H9 (cell line): Measurements from ENCODE around the gene MRAP2. TPM values are rescaled to one million over a fixed set of nuclear protein-coding genes. Genes with fewer than 3 reads are reported as not detected.

ENCODE experiments used
- DNase-seq: peaks from one replicate; pipeline ENCODE4 v3.0.0-alpha.2; 2017
- H2AFZ ChIP-seq: one replicate; pipeline ENCODE4 v1.6.1; 2013; ENCODE audit warnings: mild to moderate bottlenecking, low read length, control low read depth, moderate library complexity
- H2AK5ac ChIP-seq: 2 replicates; pipeline ENCODE4 v1.6.1; 2013; ENCODE audit warnings: low read length, control low read depth, mixed read lengths; ENCODE audit not compliant: insufficient read length
- H2BK120ac ChIP-seq: one replicate; pipeline ENCODE4 v1.6.1; 2013; ENCODE audit warnings: low read depth, mild to moderate bottlenecking, low read length, control low read depth, inconsistent platforms; ENCODE audit not compliant: poor library complexity, severe bottlenecking
- H2BK12ac ChIP-seq: 2 replicates; pipeline ENCODE4 v1.6.1; 2013; ENCODE audit warnings: low read length, control low read depth, mixed read lengths, low read depth; ENCODE audit not compliant: insufficient read length
- H2BK15ac ChIP-seq: 2 replicates; pipeline ENCODE4 v1.6.1; 2013; ENCODE audit warnings: low read depth, low read length, control low read depth
- H2BK20ac ChIP-seq: one replicate; pipeline ENCODE4 v1.6.1; 2013; ENCODE audit warnings: low read depth, mild to moderate bottlenecking, low read length, control low read depth, inconsistent platforms; ENCODE audit not compliant: poor library complexity, severe bottlenecking
- H2BK5ac ChIP-seq: 2 replicates; pipeline ENCODE4 v1.6.1; 2013; ENCODE audit warnings: low read length, control low read depth, mixed read lengths; ENCODE audit not compliant: insufficient read length
- H3K14ac ChIP-seq: 2 replicates; pipeline ENCODE4 v1.6.1; 2013; ENCODE audit warnings: low read length, control low read depth; ENCODE audit not compliant: insufficient read depth
- H3K18ac ChIP-seq: 2 replicates; pipeline ENCODE4 v1.6.1; 2013; ENCODE audit warnings: low read depth, mild to moderate bottlenecking, mixed read lengths, low read length, control low read depth; ENCODE audit not compliant: insufficient read length
- H3K23ac ChIP-seq: 2 replicates; pipeline ENCODE4 v1.6.1; 2013; ENCODE audit warnings: low read length, control low read depth, mixed read lengths, low read depth; ENCODE audit not compliant: insufficient read length
- H3K23me2 ChIP-seq: 2 replicates; pipeline ENCODE4 v1.6.1; 2013; ENCODE audit warnings: low read depth, mild to moderate bottlenecking, mixed read lengths, low read length, control low read depth; ENCODE audit not compliant: insufficient read length, poor library complexity, severe bottlenecking
- H3K27ac ChIP-seq: 2 replicates; pipeline ENCODE4 v1.5.1; 2013; ENCODE audit warnings: low read length, control low read depth, mixed read lengths, low read depth; ENCODE audit not compliant: insufficient read length
- H3K27me3 ChIP-seq: 2 replicates; pipeline ENCODE4 v1.6.1; 2013; ENCODE audit warnings: low read length, control low read depth, inconsistent platforms; ENCODE audit not compliant: insufficient read depth
- H3K4ac ChIP-seq: 2 replicates; pipeline ENCODE4 v1.6.1; 2013; ENCODE audit warnings: low read depth, mild to moderate bottlenecking, control low read depth, inconsistent platforms, low read length, moderate library complexity
- H3K4me1 ChIP-seq: 2 replicates; pipeline ENCODE4 v1.6.1; 2013; ENCODE audit warnings: low read length, control low read depth, inconsistent platforms; ENCODE audit not compliant: insufficient read depth
- H3K4me2 ChIP-seq: 2 replicates; pipeline ENCODE4 v1.6.1; 2013; ENCODE audit warnings: low read length, control low read depth, mixed read lengths; ENCODE audit not compliant: insufficient read length, insufficient read depth
- H3K56ac ChIP-seq: 2 replicates; pipeline ENCODE4 v1.6.1; 2013; ENCODE audit warnings: low read depth, mild to moderate bottlenecking, mixed read lengths, low read length, control low read depth; ENCODE audit not compliant: insufficient read length
- H3K79me1 ChIP-seq: 2 replicates; pipeline ENCODE4 v1.6.1; 2013; ENCODE audit warnings: low read depth, mild to moderate bottlenecking, moderate library complexity, low read length, control low read depth, inconsistent platforms; ENCODE audit not compliant: insufficient read depth, poor library complexity, severe bottlenecking
- H3K79me2 ChIP-seq: 2 replicates; pipeline ENCODE4 v1.6.1; 2013; ENCODE audit warnings: low read length, control low read depth, inconsistent platforms; ENCODE audit not compliant: insufficient read depth
- H3K9ac ChIP-seq: 2 replicates; pipeline ENCODE4 v1.6.1; 2013; ENCODE audit warnings: low read length, control low read depth, mixed read lengths; ENCODE audit not compliant: insufficient read length; ENCODE audit errors: extremely low read depth
- H3K9me3 ChIP-seq: one replicate; pipeline ENCODE4 v1.6.1; 2013; ENCODE audit warnings: low read depth, low read length, inconsistent platforms; ENCODE audit not compliant: control insufficient read depth
- H3T11ph ChIP-seq: one replicate; pipeline ENCODE4 v1.6.1; 2013; ENCODE audit warnings: mild to moderate bottlenecking, low read length, control low read depth, inconsistent platforms
- H4K20me1 ChIP-seq: one replicate; pipeline ENCODE4 v1.6.1; 2013; ENCODE audit not compliant: control insufficient read depth, insufficient read length, insufficient read depth
- H4K5ac ChIP-seq: 2 replicates; pipeline ENCODE4 v1.6.1; 2013; ENCODE audit warnings: low read depth, mild to moderate bottlenecking, mixed read lengths, low read length, control low read depth; ENCODE audit not compliant: insufficient read length
- H4K8ac ChIP-seq: replicated peaks from 2 replicates; pipeline ENCODE4 v1.6.1; 2013; ENCODE audit warnings: low read length, control low read depth, mixed read lengths, low read depth; ENCODE audit not compliant: insufficient read length
- H4K91ac ChIP-seq: 2 replicates; pipeline ENCODE4 v1.6.1; 2013; ENCODE audit warnings: low read depth, mild to moderate bottlenecking, moderate library complexity, mixed read lengths, low read length, control low read depth; ENCODE audit not compliant: insufficient read length
- H3K27ac Mint-ChIP-seq, 3 experiments: 2 replicates in 2 of 3; 3 replicates in 1 of 3; pipeline ENCODE4 v1.8.0; 2020 to 2021; ENCODE audit warnings: mixed read lengths in 3 of 3, mild to moderate bottlenecking in 1 of 3, moderate library complexity in 1 of 3
- H3K27me3 Mint-ChIP-seq: 2 replicates; pipeline ENCODE4 v1.8.0; 2021; ENCODE audit warnings: low read depth, mild to moderate bottlenecking, moderate library complexity, mixed read lengths
- H3K36me3 Mint-ChIP-seq, 3 experiments: 2 replicates in 2 of 3; 3 replicates in 1 of 3; pipeline ENCODE4 v1.8.0; 2020 to 2021; ENCODE audit warnings: low read depth in 3 of 3, mixed read lengths in 3 of 3; ENCODE audit not compliant: insufficient read depth in 1 of 3
- H3K4me1 Mint-ChIP-seq, 2 experiments: 2 replicates each; pipeline ENCODE4 v1.8.0; 2020; ENCODE audit warnings: mixed read lengths in 2 of 2
- H3K4me3 Mint-ChIP-seq, 2 experiments: 2 replicates in 1 of 2; 3 replicates in 1 of 2; pipeline ENCODE4 v1.8.0; 2020 to 2021; ENCODE audit warnings: mild to moderate bottlenecking in 2 of 2, mixed read lengths in 2 of 2, moderate library complexity in 1 of 2
- H3K9me3 Mint-ChIP-seq, 2 experiments: 2 replicates in 1 of 2; 3 replicates in 1 of 2; pipeline ENCODE4 v1.8.0; 2020; ENCODE audit warnings: mild to moderate bottlenecking in 2 of 2, mixed read lengths in 2 of 2, moderate library complexity in 1 of 2
- CTCF ChIP-seq: fragments of 200-600 bp; sonication (generic); conservative IDR thresholded peaks from 3 replicates; pipeline ENCODE4 v1.8.0; 2021; ENCODE audit warnings: antibody characterized with exemption, mild to moderate bottlenecking
- WGBS: extraction: QIAGEN DNeasy Blood & Tissue Kit; methylation state at CpG from one replicate; pipeline ENCODE4 v1.1.7; 2013; ENCODE audit warnings: missing lambda C conversion rate, low lambda C conversion rate, mixed read lengths; ENCODE audit not compliant: insufficient read length; ENCODE audit errors: extremely low coverage; 5-methylcytosine and 5-hydroxymethylcytosine counted together
- total RNA-seq: library from RNA; stranded (reverse); gene quantifications from 2 replicates; pipeline ENCODE4 v1.2.1, GENCODE V29; 2021

MRAP2 gene
- total RNA-seq, 1 experiment from 2014 or later, result 8.0 TPM

- H4K20me1 ChIP-seq, result no peaks in the 10 kb centered on the region
- no peak overlapping the region for H3K9ac ChIP-seq
- no peaks in the 10 kb centered on the region for H3K23me2 ChIP-seq
- H3K56ac ChIP-seq, result no peak overlapping the region
- H2BK20ac ChIP-seq, result no peak overlapping the region
- no peaks in the 10 kb centered on the region for H3K27me3 ChIP-seq
- H4K8ac ChIP-seq, result no peak overlapping the region
- H3K27ac ChIP-seq, result no peak overlapping the region
- H3K23ac ChIP-seq, result no peak overlapping the region
- no peak overlapping the region for H2BK15ac ChIP-seq
- H3T11ph ChIP-seq, result no peak overlapping the region
- no peak overlapping the region for H2AK5ac ChIP-seq
- H3K9me3 ChIP-seq, result no peaks in the 10 kb centered on the region
- H2BK12ac ChIP-seq, result no peak overlapping the region
- H3K14ac ChIP-seq, result no peak overlapping the region
- 0 out of 7 replicates have a peak overlapping the region, but pooled peaks of 1 of the 3 experiments have one; percentile 52 for H3K27ac Mint-ChIP-seq
- no peaks in the 10 kb centered on the region for H3K79me2 ChIP-seq
- DNase-seq, result no peak
- no peaks in the 10 kb centered on the region for H3K4me1 ChIP-seq
- no peak for TF ChIP-seq CTCF
- H2AFZ ChIP-seq, result no peak overlapping the region
- H3K27me3 Mint-ChIP-seq, result peaks cover 2% of the 10 kb centered on the region; the same call in 1 of the 2 replicates
- H3K36me3 Mint-ChIP-seq, result peaks cover 28 to 38% (median 34%) of the 10 kb centered on the region in 3 experiments
- H2BK5ac ChIP-seq, result no peak overlapping the region
- H3K4me3 Mint-ChIP-seq, result no peak overlapping the region
- H2BK120ac ChIP-seq, result no peak overlapping the region
- H3K4me1 Mint-ChIP-seq, result peaks cover 2 to 11% of the 10 kb centered on the region in 2 experiments; a peak in 3 of 4 replicates
- H4K91ac ChIP-seq, result no peak overlapping the region
- no CpG with 5 or more reads among the region's 4 CpGs for WGBS
- peaks cover 25 to 29% of the 10 kb centered on the region in 2 experiments for H3K9me3 Mint-ChIP-seq
- H4K5ac ChIP-seq, result no peak overlapping the region
- H3K18ac ChIP-seq, result no peak overlapping the region
- no peak overlapping the region for H3K4ac ChIP-seq
- no peaks in the 10 kb centered on the region for H3K79me1 ChIP-seq
- no peak overlapping the region for H3K4me2 ChIP-seq
These were observed 102.9 kb downstream of the MRAP2 start for GRCh38 chr6:84136364-84137050.
